ENCODE results near the gene SLC17A3. TPM values are rescaled to one million over a fixed set of nuclear protein-coding genes. Genes with fewer than 3 reads are reported as not detected.

Gene SLC17A3
- total RNA-seq, 1 donor from 2014 or later: not detected

- Mint-ChIP-seq H3K9me3 (ENCODE audit: unreplicated experiment) (no peaks in the 10 kb centered on the region), H3K4me1 (ENCODE audit: low read depth, unreplicated experiment) (no peaks in the 10 kb centered on the region), H3K36me3 (ENCODE audit: unreplicated experiment) (no peaks in the 10 kb centered on the region), H3K4me3 (ENCODE audit: unreplicated experiment) (no peak overlapping the region), H3K27ac (ENCODE audit: unreplicated experiment) (no peak overlapping the region), H3K27me3 (ENCODE audit: unreplicated experiment) (no peaks in the 10 kb centered on the region)
- DNase-seq: no peak
- TF ChIP-seq, protein P1, sequence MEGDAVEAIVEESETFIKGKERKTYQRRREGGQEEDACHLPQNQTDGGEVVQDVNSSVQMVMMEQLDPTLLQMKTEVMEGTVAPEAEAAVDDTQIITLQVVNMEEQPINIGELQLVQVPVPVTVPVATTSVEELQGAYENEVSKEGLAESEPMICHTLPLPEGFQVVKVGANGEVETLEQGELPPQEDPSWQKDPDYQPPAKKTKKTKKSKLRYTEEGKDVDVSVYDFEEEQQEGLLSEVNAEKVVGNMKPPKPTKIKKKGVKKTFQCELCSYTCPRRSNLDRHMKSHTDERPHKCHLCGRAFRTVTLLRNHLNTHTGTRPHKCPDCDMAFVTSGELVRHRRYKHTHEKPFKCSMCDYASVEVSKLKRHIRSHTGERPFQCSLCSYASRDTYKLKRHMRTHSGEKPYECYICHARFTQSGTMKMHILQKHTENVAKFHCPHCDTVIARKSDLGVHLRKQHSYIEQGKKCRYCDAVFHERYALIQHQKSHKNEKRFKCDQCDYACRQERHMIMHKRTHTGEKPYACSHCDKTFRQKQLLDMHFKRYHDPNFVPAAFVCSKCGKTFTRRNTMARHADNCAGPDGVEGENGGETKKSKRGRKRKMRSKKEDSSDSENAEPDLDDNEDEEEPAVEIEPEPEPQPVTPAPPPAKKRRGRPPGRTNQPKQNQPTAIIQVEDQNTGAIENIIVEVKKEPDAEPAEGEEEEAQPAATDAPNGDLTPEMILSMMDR (IDR thresholded peaks at IDR 0.05; ENCODE audit: partially characterized antibody, unreplicated experiment): no peak
Measured at GRCh38 chr6:25903467-25904099, 29.5 kb upstream of the SLC17A3 start.

GRCh38 chr6:25902071-25902470 is 28.0 kb upstream of the SLC17A3 start:
- H3K9me3 Mint-ChIP-seq (ENCODE audit: unreplicated experiment): no peaks in the 10 kb centered on the region
- no peaks in the 10 kb centered on the region for H3K4me1 Mint-ChIP-seq (ENCODE audit: low read depth, unreplicated experiment)
- H3K4me3 Mint-ChIP-seq (ENCODE audit: unreplicated experiment): no peak overlapping the region
- TF ChIP-seq, protein P1 (IDR thresholded peaks at IDR 0.05; ENCODE audit: partially characterized antibody, unreplicated experiment): no peak
- H3K36me3 Mint-ChIP-seq (ENCODE audit: unreplicated experiment): no peaks in the 10 kb centered on the region
- no peak for DNase-seq
- no peaks in the 10 kb centered on the region for H3K27me3 Mint-ChIP-seq (ENCODE audit: unreplicated experiment)
- no peak overlapping the region for H3K27ac Mint-ChIP-seq (ENCODE audit: unreplicated experiment)

DNA sequence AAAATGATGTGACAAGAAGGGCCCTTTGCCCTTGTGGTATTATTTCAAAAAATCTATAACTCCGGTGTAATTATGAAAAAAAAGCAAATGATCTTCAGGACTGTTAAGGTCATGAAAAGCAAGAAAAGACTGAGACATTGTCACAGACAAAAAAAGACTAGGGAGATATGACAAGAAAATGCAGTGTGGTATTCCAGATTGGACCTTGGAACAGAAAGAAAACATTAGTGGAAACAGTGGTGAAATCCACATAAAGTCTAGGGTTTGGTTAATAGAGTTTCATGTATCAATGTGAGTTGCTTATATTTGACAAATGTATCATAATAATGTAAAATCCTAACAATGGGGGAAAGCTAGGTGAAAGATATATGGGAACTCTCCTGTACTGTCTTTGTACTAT is 26.8 kb upstream of the SLC17A3 start:
- Mint-ChIP-seq H3K27ac (ENCODE audit: unreplicated experiment) (no peak overlapping the region), H3K4me1 (ENCODE audit: low read depth, unreplicated experiment) (no peaks in the 10 kb centered on the region), H3K27me3 (ENCODE audit: unreplicated experiment) (no peaks in the 10 kb centered on the region), H3K36me3 (ENCODE audit: unreplicated experiment) (no peaks in the 10 kb centered on the region), H3K4me3 (ENCODE audit: unreplicated experiment) (no peak overlapping the region), H3K9me3 (ENCODE audit: unreplicated experiment) (no peaks in the 10 kb centered on the region)
- TF ChIP-seq, protein P1 (IDR thresholded peaks at IDR 0.05; ENCODE audit: partially characterized antibody, unreplicated experiment): no peak
- no peak for DNase-seq

- TF ChIP-seq, protein P1 (IDR thresholded peaks at IDR 0.05; ENCODE audit: partially characterized antibody, unreplicated experiment): no peak
- Mint-ChIP-seq H3K36me3 (ENCODE audit: unreplicated experiment) (no peaks in the 10 kb centered on the region), H3K4me1 (ENCODE audit: low read depth, unreplicated experiment) (no peaks in the 10 kb centered on the region), H3K27me3 (ENCODE audit: unreplicated experiment) (no peaks in the 10 kb centered on the region), H3K9me3 (ENCODE audit: unreplicated experiment) (no peaks in the 10 kb centered on the region), H3K4me3 (ENCODE audit: unreplicated experiment) (no peak overlapping the region), H3K27ac (ENCODE audit: unreplicated experiment) (no peak overlapping the region)
- DNase-seq: no peak
Measured at GRCh38 chr6:25899580-25900408, 25.8 kb upstream of the SLC17A3 start.

DNA sequence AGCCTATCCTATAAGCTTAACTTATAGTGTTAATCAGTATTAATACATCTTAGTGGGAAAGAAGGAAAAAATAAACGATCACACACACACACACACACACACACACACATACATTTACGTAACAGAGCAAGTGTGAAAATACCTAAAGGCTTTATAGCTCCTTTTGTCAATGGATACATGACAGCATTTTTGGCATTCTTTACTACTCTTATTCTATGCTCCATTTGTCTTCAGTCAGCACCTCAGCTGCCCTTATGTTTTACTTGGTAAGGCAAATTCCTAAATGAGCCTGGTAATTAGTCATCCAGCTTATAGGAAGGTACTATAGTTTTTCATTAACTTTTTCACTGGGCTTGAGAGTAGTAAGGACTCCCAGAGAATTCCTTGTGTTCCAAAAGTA is 25.1 kb upstream of the SLC17A3 start:
- H3K27me3 Mint-ChIP-seq (ENCODE audit: unreplicated experiment): no peaks in the 10 kb centered on the region
- H3K4me3 Mint-ChIP-seq (ENCODE audit: unreplicated experiment): no peak overlapping the region
- no peak for DNase-seq
- TF ChIP-seq, protein P1 (IDR thresholded peaks at IDR 0.05; ENCODE audit: partially characterized antibody, unreplicated experiment): no peak
- no peaks in the 10 kb centered on the region for H3K9me3 Mint-ChIP-seq (ENCODE audit: unreplicated experiment)
- H3K36me3 Mint-ChIP-seq (ENCODE audit: unreplicated experiment): no peaks in the 10 kb centered on the region
- H3K27ac Mint-ChIP-seq (ENCODE audit: unreplicated experiment): no peak overlapping the region
- no peaks in the 10 kb centered on the region for H3K4me1 Mint-ChIP-seq (ENCODE audit: low read depth, unreplicated experiment)

All from glutamatergic neuron (in vitro differentiated cells).